Measurements from ENCODE around the gene IFI27L2.
"Not testable (repeated sequence)": the region's sequence is repeated elsewhere in the genome, so short reads cannot be mapped to it uniquely, and the experiment has no call there.

Gene IFI27L2, protein sequence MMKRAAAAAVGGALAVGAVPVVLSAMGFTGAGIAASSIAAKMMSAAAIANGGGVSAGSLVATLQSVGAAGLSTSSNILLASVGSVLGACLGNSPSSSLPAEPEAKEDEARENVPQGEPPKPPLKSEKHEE

DNA sequence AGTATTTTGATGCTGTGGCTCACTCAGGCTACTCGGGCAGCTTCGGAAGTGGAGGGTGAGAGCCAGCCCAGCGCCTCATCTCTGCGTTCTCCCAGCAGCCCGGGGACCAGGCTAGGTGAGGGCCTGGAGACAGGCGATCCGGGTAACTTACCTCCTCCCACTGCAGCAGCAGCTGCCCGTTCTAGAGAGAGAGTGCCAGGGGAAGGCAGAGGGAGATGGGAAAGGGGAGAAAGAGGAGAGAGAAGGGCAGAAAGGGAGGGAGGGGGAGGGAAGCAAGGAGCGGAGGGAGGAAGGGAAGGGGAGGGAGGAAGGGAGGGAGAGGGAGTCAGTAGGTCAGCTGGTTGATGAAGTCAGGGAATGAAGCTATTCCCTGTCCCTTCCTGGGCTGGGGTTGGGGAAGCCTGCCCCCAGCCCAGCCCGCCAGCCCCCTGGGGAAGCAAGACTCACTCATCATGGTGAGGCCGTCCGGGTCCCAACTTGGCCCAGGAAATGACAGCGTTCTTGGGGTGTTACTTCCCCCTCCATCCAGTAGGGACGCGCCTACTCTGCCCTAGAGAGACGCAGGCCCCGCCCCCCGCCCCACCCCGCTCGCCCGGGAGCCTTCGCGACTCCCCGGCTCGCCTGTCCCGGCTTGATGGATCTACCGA is at the start of gene IFI27L2:
Gene IFI27L2, minus strand, starts transcription at position 494 of the 647 bp plus-strand sequence. Its CDS starts 40 bp downstream, at position 454.
- DNase-seq, result peak; percentile 34 to 92 (median 81)

DNA sequence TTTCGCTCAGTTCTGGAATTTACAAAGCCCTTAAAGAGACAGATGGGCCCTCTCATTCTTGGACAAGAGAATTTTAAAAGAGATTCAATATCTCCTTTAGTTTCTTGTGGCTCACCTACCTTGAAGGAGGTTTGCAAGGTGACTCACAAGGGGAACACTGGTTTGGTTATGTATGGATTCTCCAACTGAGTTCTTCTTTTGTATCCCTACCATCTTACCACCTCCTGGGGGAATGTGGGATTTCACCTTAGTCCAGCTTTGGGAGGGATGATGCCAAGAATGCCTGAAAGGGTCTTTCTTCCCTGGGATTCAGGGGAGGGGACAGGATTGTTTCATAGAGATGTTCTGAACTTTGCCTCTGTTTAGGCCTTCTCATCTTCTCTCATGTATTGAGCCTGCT is 48.4 kb upstream of the IFI27L2 start:
- DNase-seq, result no peak

DNA sequence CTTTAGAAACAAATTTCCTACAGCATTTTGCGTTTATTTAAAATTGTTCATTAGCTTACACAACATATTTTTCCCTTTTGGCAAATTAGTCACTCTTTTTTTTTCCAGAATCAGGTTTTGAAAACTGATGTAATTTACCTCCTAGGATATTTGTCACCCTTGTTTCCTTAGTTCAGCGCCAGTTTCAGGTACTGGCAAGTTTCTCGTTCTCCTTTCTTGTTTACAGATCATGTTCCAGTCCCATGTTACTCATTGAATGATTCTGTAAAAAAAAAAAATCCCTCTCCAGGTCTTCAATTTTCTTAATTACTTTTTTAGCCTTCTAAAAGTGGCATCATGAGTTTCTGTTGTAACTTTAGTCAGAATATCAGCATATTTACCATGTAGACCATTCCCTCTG is 47.4 kb upstream of the IFI27L2 start:
- DNase-seq, result no peak

- no peak for DNase-seq
These were observed 46.3 kb upstream of the IFI27L2 start for GRCh38 chr14:94175747-94176146.

- peak in 15 of 58 donors; percentile 11 to 55 (median 32) for DNase-seq
These were observed 45.8 kb upstream of the IFI27L2 start for GRCh38 chr14:94175011-94175745.

GRCh38 chr14:94174604-94175010 is 45.2 kb upstream of the IFI27L2 start:
- peak in 3 of 58 donors; percentile 20 to 58 (median 37) for DNase-seq

DNA sequence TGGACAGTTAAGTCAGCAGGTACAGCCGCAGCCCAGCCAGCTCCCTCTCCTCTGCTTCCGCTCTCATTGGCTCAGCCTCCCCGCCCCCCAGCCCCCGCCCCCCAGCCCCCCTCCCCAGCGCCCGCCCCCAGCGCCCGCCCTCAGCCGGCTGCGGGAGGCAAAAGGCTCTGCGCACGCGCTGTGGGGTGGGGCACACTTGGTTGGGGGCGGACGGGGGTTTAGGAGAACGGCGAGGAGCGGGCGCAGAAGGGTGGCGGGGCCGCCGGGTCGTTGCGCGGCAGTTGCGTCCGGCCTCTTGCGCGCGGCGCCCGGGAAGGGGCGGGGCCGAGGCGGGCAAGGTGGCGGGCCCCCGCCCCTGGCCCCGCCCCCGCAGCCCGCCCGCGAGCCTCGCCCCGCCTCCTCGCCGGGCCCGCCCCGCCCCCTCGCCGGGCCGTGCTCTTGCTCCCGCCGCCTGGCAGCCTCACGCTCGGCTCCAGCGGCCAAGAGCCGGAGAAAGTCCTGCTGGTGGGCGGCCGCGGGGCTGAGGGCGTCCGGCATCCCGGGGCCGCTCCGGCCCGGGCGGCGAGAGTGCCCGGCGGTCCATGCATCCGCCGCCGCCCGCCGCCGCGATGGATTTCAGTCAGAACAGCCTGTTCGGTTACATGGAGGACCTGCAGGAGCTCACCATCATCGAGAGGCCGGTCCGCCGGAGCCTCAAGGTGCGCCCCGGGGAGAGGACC is 44.6 kb upstream of the IFI27L2 start, which contains the start of gene PPP4R4:
Gene PPP4R4, plus strand, starts transcription at position 438 of the 719 bp plus-strand sequence. Its CDS starts 144 bp downstream, at position 582.
- DNase-seq, result peak in 56 of 58 donors; percentile 31 to 92 (median 80)

DNA sequence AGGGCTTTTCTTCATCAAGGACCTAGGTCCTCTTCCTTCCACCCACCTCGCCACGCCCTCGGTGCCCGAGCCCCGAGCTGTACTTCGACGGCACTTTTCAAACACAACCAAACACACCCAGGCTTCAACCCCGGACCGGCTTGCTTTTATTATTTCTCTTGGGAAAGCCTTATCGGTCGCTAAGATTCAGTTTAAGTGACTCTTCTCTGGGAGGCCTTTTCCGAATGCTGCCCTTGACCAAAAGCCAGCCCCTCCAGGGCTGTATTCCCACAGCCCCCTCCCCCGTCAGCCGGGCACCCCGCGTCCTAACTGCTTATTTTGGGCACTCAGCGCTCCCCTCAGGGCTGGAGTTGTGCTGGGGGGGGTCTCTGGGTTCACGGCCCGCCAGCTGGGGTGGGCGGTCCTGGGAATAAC is 44.1 kb upstream of the IFI27L2 start:
- peak in 4 of 58 donors; percentile 13 to 69 (median 52) for DNase-seq

DNA sequence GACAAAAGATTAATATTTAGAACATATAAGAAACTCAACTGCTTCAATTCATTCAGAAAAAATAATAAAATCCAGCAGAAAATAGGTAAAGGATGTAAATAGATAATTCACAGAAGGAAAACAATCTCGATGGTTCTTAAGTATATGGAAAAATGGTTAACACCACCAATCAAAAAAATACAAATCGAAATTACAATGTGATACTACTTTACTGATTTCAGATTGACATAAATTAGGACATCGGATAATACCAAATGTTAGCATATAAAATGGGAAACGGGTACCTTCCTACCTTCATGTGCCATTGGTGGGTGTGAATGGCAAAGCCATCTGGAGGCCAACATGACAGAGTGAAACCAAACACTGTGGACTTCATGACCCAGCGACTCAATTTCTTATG is 43.1 kb upstream of the IFI27L2 start:
- DNase-seq, result no peak

- no peak for DNase-seq
These were observed 41.8 kb upstream of the IFI27L2 start for GRCh38 chr14:94171208-94171607.

DNA sequence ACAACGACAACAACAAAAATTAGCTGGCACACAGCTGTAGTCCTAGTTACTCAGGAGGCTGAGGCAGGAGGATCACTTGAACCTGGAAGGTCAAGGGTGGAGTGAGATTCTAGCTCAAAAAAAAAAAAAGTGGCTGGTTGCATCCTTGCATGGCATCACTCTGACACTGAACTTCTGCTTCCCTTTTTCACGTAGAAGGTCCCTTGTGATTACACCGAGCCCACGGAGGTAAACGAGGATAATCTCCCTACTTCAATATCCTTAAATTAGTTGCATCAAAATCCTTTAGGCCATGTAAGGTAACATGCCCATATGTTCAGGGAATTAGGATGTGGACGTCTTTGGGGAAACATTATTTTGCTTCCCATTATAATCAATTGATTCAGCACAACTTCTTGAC is 40.7 kb upstream of the IFI27L2 start:
- no peak for DNase-seq

DNA sequence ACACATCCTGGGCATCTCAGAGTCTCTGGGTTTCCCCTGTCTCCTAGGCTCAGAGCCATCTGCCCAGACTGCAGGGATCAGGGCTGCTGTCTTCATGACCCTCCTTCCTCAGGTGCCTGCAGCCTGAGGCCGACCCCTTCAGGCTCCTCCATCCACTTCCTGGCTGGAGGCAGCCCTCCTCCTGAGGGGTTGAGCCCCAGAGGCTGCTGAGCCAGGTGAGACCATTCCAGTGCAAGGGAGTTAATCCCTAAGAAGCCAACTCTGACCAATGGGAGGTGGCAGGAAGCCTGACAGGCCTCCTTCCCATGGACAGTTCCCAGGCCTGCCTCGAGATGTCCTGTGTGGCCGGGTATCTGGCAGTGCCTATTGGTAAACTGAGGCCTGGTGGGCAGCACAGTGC is 36.3 kb upstream of the IFI27L2 start:
- no peak for DNase-seq

DNA sequence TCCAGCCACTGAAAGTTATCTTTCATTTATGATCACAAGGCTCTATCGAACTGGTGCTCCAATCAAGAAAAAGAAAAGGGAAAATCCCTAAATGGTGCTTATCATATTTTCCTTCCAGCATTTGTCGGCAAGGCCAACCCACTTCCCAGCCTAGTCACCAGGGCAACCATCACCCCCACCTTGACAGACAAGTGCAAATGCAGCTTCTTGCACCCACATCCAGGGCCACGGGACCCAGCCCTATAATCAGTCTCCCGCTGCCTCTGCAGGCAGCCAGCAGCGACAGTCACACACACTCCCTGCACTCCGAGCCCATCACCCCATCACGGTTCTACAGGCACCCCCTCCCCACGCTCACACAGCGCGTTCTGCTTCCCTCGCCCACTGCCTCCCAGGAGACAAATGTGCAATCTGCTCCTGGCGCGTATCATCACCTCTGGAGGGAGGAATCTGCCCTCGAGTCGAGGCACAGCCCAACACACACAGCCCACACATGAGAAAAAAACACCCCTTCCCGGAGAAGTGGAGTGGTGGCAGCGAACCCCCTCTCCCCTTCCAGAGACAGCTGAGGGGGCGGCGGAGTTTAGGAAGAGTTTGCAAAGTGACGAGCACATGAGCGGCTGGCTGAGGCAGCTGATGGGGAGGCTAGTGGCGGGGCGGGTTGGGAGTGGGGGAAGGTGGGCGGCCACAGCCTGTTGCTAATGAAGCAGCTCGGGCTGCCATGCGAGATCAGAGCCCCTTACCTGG is 35.5 kb upstream of the IFI27L2 start:
- DNase-seq, result peak in 39 of 58 donors; percentile 7 to 87 (median 58)

DNA sequence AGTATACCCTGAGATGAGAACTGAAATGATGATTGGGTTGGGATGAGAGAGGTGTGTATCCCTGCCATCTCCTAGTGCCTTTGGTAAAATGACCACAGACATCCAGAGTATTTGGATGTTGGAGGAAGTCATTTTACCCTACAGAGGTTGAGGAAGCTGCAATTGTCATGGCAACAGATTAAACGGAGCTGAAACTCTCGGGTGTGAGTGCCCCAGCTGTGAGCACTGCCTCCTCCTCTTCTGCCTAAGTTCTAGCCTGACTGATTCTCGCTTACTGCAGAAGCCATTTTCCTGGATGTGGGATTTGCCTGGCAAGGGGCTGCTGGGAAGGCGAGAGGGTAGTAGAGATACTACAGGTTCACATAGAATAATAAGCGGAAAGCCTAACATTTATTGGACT is 34.4 kb upstream of the IFI27L2 start:
- peak in 1 of 58 donors; percentile 25 for DNase-seq

- no peak for DNase-seq
These were observed 33.1 kb upstream of the IFI27L2 start for GRCh38 chr14:94162466-94162865.

- no peak for DNase-seq
These were observed 32.6 kb upstream of the IFI27L2 start for GRCh38 chr14:94161981-94162380.

- DNase-seq, result no peak
These were observed 31.7 kb upstream of the IFI27L2 start for GRCh38 chr14:94161058-94161457.

DNA sequence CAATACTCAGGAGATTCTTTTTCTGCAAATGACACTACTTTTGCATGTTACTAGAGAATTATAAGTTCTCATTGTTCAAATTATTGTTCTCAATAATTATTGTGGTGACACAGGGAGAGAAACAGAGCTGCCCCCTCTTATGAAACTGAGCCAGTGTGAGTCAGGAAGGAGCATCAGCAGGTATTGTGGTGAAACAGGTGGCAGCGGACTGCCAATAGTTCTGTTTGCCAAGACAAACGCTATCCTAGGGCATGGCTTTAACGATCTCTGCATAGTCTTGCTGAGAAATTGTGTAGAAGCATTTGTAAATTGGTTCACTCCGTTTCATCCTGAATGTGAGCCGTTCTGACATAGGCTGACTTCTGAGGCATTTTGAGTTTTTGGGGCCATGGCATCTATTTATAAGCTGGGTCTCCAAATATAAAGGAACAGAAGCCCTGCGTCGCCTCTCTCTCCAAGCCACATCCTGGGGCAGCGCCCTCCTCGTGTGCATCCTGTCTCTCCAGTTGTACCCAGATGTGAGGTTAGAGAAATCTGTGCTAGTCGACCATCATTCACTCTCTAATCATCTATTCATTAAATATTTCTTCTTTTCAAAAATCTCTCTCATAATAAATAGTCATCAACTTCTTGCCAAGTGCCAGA is 29.0 kb upstream of the IFI27L2 start:
- DNase-seq, result no peak

DNA sequence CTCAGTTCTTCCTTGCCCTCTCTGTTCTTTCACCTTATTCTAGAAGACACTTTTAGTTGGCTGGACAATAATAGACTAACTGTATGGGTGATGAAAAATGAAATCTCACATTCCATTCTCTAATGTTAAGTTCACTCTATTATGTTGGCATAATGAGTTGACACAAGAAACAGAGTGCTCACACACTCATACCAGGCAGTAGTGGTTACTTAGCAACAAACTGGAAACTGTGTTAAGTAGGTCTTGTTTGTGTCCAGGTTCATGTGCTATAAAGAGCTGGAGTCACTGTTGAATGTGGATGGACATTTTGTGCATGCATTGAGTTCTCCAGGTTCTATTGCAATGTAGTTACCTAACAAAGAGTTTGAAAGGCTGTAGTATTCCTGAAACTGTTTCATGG is 27.8 kb upstream of the IFI27L2 start:
- DNase-seq, result no peak

DNA sequence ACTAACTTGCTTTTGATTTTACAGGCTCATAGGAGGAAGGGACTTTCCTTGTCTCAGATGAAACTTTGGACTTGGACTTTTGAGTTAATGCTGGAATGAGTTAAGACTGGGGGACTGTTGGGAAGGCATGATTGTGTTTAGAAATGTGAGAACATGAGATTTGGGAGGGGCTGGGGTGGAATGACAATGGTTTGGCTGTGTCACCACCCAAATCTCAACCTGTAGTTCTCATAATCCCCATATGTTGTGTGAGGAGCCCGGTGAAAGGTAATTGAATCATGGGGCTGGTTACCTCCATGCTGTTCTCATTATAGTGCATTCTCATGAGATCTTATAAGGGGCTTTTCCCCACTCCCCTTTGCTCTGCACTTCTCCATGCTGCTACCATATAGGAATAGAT is 26.7 kb upstream of the IFI27L2 start:
- DNase-seq, result not testable (repeated sequence)

Measured in anterior cingulate cortex (tissue), 58 donors.